AG09319 (cell line): Measurements from ENCODE around the gene RB1.
"Not testable (repeated sequence)": the region's sequence is repeated elsewhere in the genome, so short reads cannot be mapped to it uniquely, and the experiment has no call there.

ENCODE experiments used
- DNase-seq: peaks from one replicate; pipeline ENCODE4 v3.0.0-alpha.2; 2010; ENCODE audit warnings: low read depth; ENCODE audit errors: extremely low read depth
- CTCF ChIP-seq: IDR thresholded peaks from 2 replicates; pipeline ENCODE4 v1.5.1; 2011; ENCODE audit warnings: low read depth, mild to moderate bottlenecking, inconsistent platforms, low read length, moderate library complexity

RB1 gene

GRCh38 chr13:48410199-48410598 lies 106.6 kb downstream of the RB1 start:
- no peak for DNase-seq
- no peak for TF ChIP-seq CTCF

- no peak for DNase-seq
- TF ChIP-seq CTCF, result no peak
Measured at GRCh38 chr13:48411147-48411794, 107.7 kb downstream of the RB1 start.

GRCh38 chr13:48411841-48412531 lies 108.4 kb downstream of the RB1 start:
- no peak for TF ChIP-seq CTCF
- no peak for DNase-seq

GRCh38 chr13:48412881-48413351 lies 109.4 kb downstream of the RB1 start, which contains the start of gene LPAR6:
Gene LPAR6 (minus strand): TSS chr13:48413113. CDS start chr13:48412423, 690 bp downstream.
- DNase-seq, result no peak
- TF ChIP-seq CTCF, result no peak

- TF ChIP-seq CTCF, result no peak
- DNase-seq, result no peak
Measured at GRCh38 chr13:48414501-48414900, 111.0 kb downstream of the RB1 start.

GRCh38 chr13:48415516-48415915 lies 112.0 kb downstream of the RB1 start:
- no peak for TF ChIP-seq CTCF
- no peak for DNase-seq

GRCh38 chr13:48422003-48422402 lies 118.5 kb downstream of the RB1 start:
- DNase-seq, result not testable (repeated sequence)

- no peak for TF ChIP-seq CTCF
Measured at GRCh38 chr13:48424212-48424611, 120.7 kb downstream of the RB1 start.

More at GRCh38 chr13:48424212-48424611, 120.7 kb downstream of the RB1 start:
- no peak for DNase-seq
